Dedifferentiated amniotic fluid mesenchymal stem cell (primary cell): Measurements from ENCODE around the gene BCCIP.

Experiments
- DNase-seq: peaks from one replicate; pipeline ENCODE4 v3.0.0-alpha.2; 2016; ENCODE audit errors: extremely low spot score

The BCCIP gene

GRCh38 chr10:125797994-125798662 is 25.2 kb upstream of the BCCIP start:
- DNase-seq: no peak

DNA sequence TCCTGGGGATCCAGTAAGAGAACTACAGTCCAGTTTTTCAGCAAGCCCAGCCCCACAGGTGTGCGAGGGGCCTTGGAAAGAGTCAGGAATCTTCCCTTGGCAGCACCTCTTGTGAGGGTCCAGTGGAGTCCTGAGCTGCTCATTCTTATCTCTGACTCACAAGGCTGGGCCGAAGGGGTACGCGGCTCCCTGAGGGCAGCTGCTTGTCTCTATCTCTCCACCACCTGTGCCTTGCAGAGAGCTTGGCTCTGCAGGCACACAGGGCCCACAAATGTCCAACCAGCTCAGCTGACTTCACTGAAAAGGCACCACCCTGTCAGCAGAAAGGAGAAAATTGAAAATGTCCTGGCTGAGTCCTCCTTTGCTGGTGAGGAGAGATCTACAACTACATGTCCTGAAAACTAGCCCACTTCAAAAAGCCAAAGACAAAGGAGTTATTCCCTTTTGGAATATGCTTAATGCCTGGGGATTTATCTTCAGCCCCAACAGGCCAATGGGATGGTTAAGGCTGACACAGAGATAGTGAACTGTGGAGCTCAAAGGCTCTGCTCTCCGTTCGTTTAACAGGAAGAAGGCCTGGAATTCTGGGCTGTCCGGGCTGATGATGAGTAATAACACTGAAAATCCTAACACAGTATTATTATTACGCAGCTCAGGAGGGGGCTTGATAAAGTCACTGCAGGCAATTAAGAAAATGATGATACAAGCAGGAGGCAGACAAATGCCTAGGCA is 23.7 kb upstream of the BCCIP start:
- no peak for DNase-seq

DNA sequence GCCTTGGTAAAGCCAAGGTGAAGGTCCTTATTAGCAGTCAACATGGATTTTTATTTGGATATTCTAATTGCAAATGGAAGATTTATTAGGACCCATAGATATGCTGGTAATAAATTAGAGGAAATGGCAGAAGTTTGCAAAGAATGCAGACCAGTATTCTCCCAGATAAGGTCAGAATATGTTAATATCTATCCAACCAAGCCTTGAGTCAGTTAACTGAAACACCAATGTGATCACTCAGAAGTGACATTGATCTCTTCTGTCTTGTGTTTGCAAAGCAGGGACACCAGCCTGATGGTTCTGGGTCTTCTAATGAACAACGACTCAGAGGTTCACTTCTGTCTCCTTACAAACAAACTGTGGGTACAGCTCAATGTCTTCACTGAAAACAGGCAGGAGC is 21.8 kb upstream of the BCCIP start:
- no peak for DNase-seq

DNA sequence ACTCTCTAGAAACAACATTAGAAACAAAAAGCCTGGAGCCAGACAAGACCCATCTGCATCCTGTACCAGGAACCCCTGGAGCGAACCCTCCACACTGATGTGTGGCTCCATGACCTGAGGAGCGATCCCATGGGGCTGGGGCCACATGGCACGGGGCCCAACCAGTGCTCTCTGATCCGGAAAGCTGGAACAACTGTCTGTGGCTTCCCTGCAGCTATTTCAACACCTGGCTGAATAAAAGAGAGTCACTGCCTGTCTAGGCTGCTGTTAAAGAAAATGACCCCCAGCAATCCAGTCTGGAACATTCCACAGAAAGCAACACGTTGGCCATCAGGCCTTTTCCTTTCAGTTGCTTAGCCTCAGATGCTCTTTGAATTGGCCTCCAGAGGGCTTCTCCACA is 21.2 kb upstream of the BCCIP start:
- DNase-seq: no peak

DNA sequence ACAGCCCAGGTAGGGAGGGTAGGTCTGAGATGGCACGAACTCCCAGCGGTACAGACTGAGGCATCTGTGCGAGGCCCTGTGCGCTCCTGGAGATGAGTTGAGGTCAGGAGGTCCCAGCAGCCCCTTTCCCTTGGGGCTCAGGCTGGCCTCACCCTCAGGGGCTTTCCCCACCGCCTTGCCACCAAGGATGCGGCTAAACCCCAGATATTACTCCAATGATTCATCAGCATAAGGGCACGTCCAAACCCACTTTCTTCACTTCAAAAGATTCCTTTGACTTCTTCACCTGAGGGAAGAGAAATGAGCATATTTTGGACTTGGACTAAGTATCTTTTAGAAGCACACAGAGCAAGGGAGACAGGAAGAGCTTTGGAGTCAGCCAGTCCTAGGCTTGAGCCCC is 20.6 kb upstream of the BCCIP start:
- no peak for DNase-seq

DNA sequence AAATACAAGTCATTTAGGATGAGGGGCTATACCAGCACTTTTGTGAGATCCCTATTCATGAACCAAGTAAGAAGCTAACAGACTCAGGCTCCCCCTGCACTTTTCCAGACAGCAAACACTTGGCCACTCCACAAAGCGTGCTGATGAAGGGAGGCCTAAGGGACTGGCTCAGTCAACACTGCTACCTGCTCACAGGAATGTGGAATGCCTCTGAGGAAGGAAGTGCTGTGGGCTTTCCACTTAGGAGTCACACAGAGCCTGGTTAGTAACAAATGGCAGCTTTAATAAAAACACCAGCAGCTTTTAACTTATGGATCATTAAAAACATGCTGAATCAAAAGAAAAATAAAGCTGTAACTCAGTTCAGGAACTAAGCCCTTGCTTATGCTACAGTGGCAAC is 15.3 kb upstream of the BCCIP start:
- no peak for DNase-seq

- DNase-seq: no peak
Measured at GRCh38 chr10:125811251-125811650, 12.1 kb upstream of the BCCIP start.

GRCh38 chr10:125812128-125812750 is 11.1 kb upstream of the BCCIP start:
- peak; percentile 30 for DNase-seq

DNA sequence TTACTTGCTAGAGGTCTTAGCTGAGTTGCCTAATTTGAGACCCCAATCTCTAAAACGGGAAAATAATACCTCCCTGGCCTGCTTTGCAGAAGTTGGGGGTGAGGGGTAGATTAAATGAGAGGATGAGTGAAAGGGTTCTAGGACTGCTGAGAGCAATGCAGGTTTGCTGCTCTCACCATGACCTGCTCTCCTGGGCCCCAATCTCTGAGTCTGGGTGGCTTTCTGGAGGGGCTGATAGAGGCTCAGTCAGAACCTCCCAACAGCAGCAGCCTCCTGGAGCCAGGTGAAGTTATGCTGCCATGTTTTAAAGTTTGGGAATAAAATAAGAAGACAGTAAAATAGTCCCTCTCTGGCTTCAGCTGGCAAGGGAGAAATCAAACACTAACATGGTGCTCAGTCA is 7.6 kb upstream of the BCCIP start:
- DNase-seq: no peak

DNA sequence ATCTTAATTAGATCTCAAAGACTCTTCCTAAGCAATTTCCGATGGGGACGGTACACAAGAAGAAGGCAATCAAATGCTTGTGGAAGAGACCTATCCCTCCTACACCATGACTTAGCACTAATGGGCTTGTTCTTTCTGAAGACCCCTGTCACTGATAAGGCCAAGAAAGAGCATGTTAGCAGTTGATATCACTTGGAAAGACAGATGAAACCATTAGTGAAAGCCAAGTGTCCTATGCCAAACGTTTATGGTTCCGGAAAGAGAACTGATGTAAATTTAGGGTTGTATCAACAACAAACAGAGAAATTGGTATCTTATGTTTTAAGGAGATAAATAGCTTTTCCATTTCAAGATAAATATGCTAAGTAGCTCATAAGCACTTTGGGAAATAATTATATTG is 6.8 kb upstream of the BCCIP start:
- DNase-seq: no peak

DNA sequence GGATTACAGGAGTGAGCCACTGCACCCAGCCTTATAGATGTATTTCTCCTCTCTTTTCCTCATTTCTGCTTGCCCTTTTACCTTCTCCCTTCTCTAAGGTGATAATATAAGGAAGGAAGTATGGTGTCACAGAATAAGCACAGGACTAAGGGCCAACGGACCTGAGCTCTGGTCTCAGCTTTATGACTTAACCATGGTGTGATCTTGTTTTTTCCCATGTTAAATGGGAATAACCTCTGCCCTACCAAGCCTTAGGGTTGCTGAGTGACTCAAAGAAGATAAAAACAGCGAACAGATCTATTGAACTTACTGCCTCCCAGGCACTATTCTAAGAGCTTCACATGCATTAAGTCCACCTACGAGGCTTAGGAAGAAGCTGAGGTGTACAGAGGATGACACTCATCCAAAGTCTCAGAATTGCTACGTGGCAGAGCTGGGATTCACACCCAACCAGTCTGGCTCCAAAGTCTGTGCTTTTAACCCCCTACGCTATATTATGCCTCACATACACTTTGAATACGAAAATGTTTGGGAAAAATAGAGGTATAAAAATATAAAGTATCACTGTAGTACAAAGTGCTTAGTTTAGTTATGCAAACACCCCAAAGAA is 5.9 kb upstream of the BCCIP start:
- DNase-seq: no peak

GRCh38 chr10:125820701-125821100 is 2.6 kb upstream of the BCCIP start:
- no peak for DNase-seq

GRCh38 chr10:125823663-125824251 is 411 bp downstream of the BCCIP start:
- DNase-seq: no peak

- no peak for DNase-seq
Measured at GRCh38 chr10:125824736-125825135, 1.4 kb downstream of the BCCIP start.

DNA sequence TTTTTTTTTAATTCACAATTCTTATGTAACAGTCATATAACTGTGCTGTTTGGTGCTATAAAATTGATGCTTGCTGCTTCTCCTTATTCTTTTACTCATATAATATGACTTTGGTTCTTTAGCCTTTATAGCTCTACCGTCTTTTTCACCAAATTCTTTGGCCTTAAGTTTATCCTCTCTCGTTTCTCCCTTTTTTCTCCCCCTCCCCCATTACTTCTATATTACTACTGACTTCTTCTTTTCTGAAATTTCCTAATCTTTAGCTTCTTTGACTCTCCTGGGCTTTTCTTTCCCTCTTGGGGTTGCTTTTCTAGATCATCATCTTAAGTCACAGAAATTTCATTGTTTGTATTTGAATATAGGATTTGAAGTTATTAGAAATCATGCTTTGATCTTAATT is 3.8 kb downstream of the BCCIP start:
- DNase-seq: no peak

DNA sequence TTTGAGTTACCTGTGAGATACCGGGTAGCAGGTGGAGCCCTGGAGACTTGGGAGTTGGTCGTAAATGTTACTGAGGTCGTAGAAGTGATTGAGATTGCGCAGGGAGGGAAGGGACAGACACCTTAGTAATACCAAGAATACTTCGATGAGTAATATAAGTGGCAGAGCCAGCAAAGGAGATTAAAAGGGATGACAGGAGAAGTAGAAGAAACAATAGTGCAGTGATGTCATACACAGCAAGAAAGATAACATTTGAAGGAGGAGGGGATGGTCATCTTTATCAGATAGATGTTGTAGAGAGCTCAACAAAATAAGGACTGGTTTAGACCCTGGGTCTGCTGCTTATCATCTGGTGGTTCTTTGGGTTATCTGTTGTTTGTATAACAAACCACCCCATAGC is 5.0 kb downstream of the BCCIP start:
- DNase-seq: no peak

DNA sequence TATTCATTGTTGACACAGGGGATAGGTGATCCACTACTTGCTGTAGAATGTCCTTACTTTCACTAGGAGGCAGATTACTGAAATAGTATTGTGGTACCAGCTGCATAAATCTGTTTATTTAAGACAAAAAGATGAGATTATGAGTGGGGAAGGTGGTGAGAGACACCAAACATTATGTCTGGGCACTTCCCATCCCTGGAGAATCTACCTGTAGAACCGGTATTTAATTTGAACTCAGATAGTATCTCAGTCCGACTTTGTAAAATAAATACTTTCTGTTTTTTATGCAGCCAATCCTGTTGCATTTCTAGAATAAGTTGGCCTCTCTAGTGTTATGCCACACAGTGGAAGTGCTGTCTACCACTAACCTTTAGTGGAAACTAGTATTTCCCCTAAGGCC is 13.4 kb downstream of the BCCIP start:
- DNase-seq: no peak

GRCh38 chr10:125838802-125839575 is 15.6 kb downstream of the BCCIP start:
- no peak for DNase-seq

- DNase-seq: no peak
Measured at GRCh38 chr10:125840406-125840805, 17.1 kb downstream of the BCCIP start.

DNA sequence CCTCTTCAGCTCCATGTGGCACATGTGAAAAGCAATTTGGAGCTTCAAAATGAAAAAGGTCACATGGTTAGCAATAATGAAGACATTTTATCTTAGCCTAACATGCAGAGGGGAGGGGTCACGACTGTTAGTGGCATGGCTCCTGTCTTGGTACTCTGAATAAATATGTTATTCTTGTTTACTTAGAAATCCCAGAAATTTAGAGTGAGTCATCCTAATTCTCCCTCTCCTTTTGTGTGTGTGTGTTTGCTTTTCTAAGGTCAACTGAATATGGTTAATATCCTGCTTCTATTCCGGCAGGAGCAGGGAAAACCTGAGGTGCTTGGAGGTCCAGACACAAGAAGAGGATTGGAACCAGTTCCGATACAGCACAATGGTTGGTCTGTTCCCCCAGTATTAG is 17.6 kb downstream of the BCCIP start:
- no peak for DNase-seq

GRCh38 chr10:125843603-125844329 is 20.4 kb downstream of the BCCIP start:
- no peak for DNase-seq
